Measurements from ENCODE around the gene URM1.

Gene URM1

GRCh38 chr9:128424268-128424780 lies 53.1 kb downstream of the URM1 start:
- DNase-seq (ENCODE audit: extremely low read depth in 1 of 2, low read depth in 1 of 2), result no peak

DNA sequence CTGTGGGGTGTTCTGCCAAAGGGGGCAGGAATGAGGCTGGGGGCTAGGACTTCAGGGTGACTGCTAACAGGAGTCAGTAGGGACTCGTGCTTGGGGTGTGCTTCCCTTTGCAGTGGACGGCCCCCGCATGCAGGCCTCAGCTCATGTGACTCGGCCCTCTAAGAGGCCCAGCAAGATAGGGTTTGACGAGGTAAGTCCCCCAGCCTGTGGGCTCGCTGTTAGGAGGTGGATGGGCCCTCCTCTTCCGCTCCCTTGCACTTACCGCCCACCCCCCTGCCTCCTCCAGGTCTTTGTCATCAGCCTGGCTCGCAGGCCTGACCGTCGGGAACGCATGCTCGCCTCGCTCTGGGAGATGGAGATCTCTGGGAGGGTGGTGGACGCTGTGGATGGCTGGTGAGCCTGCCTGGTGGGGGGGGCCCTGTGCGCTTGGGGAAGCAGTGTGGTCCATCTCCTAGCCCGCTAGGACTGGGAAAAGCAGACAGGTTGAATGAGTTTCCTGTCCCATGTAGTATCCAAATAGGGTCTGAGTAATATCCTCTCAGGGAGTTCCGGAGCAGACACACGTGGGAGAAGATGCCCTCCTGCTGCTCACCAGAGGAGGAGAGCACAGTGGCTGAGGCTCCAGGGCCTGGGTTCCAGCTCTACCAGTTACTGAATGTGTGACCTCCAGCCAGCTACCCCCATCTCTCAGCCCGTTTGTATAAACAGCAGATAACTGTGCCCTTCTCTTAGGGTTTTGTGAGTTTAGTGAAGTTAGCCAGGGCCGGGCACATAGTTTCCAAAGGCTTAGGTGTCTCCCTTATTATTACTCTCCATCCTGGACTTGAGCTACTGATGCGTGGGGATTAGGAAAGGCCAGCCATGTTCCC lies 57.7 kb downstream of the URM1 start:
- no peak for DNase-seq (ENCODE audit: extremely low read depth in 1 of 2, low read depth in 1 of 2)

DNA sequence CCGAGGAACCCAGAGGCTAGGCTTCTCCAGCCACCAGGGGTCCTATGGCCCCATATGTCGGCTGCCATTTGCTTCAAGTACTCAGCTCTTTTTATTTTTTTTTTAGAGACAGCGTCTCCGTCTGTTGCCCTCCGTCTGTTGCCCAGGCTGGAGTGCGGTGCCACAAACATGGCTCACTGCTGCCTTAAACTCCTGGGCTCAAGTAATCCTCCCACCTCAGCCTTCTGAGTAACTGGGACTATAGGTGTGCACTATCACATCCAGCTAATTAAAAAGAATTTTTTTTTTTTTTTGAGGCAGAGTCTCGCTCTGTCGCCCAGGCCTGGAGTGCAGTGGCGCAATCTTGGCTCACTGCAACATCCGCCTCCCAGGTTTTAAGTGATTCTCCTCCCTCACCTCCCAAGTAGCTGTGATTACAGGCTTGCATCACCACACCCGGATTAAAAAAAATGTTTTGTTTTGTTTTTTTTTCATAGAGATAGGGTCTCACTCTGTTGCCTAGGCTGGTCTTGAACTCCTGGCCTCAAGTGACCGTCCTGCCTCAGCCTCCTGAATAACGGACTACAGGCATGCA lies 58.4 kb downstream of the URM1 start:
- no peak for DNase-seq (ENCODE audit: extremely low read depth in 1 of 2, low read depth in 1 of 2)

DNA sequence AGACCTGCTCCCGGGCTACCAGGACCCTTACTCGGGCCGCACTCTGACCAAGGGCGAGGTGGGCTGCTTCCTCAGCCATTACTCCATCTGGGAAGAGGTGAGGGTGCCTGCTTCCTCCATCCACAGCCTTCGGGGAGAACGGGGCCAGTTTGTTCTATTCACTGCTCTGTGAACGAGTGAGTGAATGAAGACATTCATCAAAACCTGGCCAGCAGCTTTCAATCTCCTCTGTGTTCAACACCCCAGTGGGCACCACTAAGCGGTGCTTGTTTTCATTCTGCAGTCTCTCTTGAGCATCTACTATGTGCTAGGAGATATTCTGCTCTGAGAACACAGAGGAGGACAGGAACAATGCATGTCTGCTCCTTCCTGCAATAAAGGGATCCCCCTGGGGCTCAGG lies 60.0 kb downstream of the URM1 start:
- no peak for DNase-seq (ENCODE audit: extremely low read depth in 1 of 2, low read depth in 1 of 2)

DNA sequence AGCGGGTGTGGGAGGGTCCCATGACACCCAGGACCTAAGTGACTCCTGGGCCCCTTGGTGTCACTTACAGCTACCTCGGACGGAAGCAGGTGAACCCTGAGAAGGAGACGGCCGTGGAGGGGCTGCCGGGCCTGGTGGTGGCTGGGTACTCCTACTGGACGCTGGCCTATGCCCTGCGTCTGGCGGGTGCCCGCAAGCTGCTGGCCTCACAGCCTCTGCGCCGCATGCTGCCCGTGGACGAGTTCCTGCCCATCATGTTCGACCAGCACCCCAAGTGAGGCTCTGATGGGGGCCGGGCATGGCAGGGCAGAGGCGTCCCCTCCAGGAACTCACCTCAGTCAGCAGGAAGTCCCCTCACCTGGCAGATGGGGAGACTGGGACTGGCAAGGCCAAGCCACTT lies 63.2 kb downstream of the URM1 start:
- no peak for DNase-seq (ENCODE audit: extremely low read depth in 1 of 2, low read depth in 1 of 2)

- DNase-seq (ENCODE audit: extremely low read depth in 1 of 2, low read depth in 1 of 2), result no peak
Observed at GRCh38 chr9:128435611-128436010, 64.4 kb downstream of the URM1 start.

- DNase-seq (ENCODE audit: extremely low read depth in 1 of 2, low read depth in 1 of 2), result peak; percentile 47 to 69
Observed at GRCh38 chr9:128438343-128439109, 67.4 kb downstream of the URM1 start.

DNA sequence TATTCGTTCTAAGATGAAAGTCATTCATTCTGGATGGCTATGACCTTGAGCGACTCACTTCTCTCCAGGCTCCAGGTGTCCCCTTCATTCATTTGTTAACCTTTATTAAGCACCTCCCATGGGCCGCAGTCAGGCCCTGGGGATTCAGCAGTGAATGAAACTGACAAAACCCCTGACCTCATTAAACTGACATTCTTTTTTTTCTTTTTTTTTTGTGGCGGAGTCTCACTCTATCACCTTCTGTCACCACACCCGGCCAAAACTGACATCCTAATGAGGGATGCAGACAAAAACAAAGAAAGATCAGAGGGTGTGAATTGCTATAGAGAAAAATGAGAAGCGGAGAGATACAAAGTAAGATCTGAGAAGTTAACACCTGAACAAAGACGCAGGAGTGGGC lies 68.1 kb downstream of the URM1 start:
- DNase-seq (ENCODE audit: extremely low read depth in 1 of 2, low read depth in 1 of 2), result no peak
